ENCODE results near the gene PDCD1LG2.

- TF ChIP-seq POLR2A (IDR thresholded peaks at IDR 0.05), result no peak
- TF ChIP-seq CTCF (IDR thresholded peaks at IDR 0.05), result no peak
Measured at GRCh38 chr9:5614985-5615384, 104.7 kb downstream of the PDCD1LG2 start.

Data from gastroesophageal sphincter (tissue), 3 donors.